ENCODE results near the gene NTRK2.
"Not testable (repeated sequence)": the region's sequence is repeated elsewhere in the genome, so short reads cannot be mapped to it uniquely, and the experiment has no call there.

The NTRK2 gene

GRCh38 chr9:85067792-85068191, 398.3 kb downstream of the NTRK2 start:
- DNase-seq (ENCODE audit: low spot score): no peak

DNA sequence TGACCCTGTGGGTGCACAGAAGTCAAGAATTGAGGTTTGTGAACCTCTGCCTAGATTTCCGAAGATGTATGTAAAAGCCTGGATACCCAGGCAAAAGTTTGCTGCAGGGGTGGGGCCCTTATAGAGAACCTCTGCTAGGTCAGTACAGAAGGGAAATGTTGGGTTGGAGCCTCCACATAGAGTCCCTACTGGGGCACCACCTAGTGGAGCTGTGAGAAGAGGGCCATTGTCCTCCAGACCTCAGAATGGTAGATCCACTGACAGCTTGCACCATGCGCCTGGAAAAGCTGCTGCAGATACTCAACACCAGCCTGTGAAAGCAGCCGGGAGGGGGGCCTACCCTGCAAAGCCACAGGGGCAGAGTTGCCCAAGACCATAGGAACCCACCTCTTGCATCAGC, 399.9 kb downstream of the NTRK2 start:
- DNase-seq (ENCODE audit: low spot score): not testable (repeated sequence)

Measured in kidney capillary endothelial cell (primary cell).